ENCODE data around the gene CYB561. TPM values are rescaled to one million over a fixed set of nuclear protein-coding genes. Genes with fewer than 3 reads are reported as not detected.
"Not testable (repeated sequence)": the region's sequence is repeated elsewhere in the genome, so short reads cannot be mapped to it uniquely, and the experiment has no call there.

CYB561 gene
- total RNA-seq, 2 donors from 2014 or later: 24.4 to 27.5 TPM

DNA sequence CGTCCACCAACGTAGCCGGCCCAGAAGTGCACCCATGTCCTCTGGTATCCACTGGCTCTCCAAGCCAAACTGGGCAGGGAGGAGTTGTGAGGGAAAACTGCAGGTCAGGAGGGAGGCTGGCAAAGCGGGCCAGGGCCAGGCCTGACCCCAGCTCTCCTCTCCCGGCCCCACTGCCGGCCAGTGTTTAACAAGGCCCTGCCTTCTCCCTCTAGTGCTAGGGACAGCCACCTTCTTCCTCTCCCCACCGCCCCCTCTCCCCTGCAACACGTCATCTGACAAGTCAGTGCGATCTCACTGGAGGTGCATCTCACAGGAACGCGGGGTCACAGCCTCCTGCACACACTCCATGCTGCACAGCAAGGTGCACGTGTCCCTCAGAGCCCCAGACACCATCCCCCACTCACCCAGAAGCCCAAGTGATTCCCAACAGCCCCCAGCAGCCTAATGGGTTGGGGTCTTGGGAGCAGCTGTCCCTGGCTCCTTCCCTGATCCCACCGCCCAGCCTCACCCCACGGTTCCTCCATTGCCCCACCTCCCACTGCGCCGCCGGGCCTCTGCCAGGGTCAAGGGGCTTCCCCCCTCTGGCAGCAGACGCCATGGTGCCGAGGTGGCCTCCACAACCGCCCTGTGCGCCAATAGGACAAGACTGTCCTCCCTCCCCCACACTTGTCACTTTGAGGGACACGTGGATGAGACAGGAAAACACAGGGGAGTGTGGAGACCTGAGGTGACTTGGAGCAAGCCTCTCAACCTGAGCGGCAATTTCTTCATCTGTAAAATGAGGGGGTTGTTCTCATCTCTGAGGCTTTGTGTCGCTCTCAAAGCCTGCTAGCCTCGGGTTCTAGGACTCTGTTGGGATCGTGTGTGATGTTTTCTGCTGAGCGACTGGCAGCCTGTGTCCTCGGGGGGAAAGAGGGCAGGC lies 29.6 kb upstream of the CYB561 start:
- 68% methylated on average over 9 to 28 of the region's 28 CpGs for WGBS, 2 experiments (ENCODE audit: insufficient coverage in 1 of 2, insufficient read length in 1 of 2)
- Mint-ChIP-seq H3K36me3 (ENCODE audit: low read depth) (no peaks in the 10 kb centered on the region), H3K4me1 (peaks cover 19% of the 10 kb centered on the region), H3K4me3 (peak overlapping the region; percentile 64), H3K27me3 (ENCODE audit: insufficient read depth) (peaks cover 30% of the 10 kb centered on the region), H3K27ac (no peak overlapping the region), H3K9me3 (no peaks in the 10 kb centered on the region)
- TF ChIP-seq, protein P1, sequence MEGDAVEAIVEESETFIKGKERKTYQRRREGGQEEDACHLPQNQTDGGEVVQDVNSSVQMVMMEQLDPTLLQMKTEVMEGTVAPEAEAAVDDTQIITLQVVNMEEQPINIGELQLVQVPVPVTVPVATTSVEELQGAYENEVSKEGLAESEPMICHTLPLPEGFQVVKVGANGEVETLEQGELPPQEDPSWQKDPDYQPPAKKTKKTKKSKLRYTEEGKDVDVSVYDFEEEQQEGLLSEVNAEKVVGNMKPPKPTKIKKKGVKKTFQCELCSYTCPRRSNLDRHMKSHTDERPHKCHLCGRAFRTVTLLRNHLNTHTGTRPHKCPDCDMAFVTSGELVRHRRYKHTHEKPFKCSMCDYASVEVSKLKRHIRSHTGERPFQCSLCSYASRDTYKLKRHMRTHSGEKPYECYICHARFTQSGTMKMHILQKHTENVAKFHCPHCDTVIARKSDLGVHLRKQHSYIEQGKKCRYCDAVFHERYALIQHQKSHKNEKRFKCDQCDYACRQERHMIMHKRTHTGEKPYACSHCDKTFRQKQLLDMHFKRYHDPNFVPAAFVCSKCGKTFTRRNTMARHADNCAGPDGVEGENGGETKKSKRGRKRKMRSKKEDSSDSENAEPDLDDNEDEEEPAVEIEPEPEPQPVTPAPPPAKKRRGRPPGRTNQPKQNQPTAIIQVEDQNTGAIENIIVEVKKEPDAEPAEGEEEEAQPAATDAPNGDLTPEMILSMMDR (conservative IDR thresholded peaks at IDR 0.05): no peak
- Histone ChIP-seq H3K9me3 (ENCODE audit: control insufficient read depth, low read length) (no peaks in the 10 kb centered on the region), H3K9ac (ENCODE audit: extremely low read depth, low read length, poor library complexity, severe bottlenecking) (no peak overlapping the region), H3K4me1 (ENCODE audit: control insufficient read depth, insufficient read depth, low read length) (peaks cover 2% of the 10 kb centered on the region), H3K27me3 (ENCODE audit: control insufficient read depth, insufficient read depth, low read length, poor library complexity, severe bottlenecking) (peaks cover 33% of the 10 kb centered on the region), H3K27ac (ENCODE audit: low read depth, low read length) (no peak overlapping the region), H3K4me3 (ENCODE audit: low read length) (peak overlapping the region; percentile 24), H3K36me3 (ENCODE audit: control insufficient read depth, insufficient read depth, low read length) (no peaks in the 10 kb centered on the region)
- DNase-seq: peak; percentile 77

DNA sequence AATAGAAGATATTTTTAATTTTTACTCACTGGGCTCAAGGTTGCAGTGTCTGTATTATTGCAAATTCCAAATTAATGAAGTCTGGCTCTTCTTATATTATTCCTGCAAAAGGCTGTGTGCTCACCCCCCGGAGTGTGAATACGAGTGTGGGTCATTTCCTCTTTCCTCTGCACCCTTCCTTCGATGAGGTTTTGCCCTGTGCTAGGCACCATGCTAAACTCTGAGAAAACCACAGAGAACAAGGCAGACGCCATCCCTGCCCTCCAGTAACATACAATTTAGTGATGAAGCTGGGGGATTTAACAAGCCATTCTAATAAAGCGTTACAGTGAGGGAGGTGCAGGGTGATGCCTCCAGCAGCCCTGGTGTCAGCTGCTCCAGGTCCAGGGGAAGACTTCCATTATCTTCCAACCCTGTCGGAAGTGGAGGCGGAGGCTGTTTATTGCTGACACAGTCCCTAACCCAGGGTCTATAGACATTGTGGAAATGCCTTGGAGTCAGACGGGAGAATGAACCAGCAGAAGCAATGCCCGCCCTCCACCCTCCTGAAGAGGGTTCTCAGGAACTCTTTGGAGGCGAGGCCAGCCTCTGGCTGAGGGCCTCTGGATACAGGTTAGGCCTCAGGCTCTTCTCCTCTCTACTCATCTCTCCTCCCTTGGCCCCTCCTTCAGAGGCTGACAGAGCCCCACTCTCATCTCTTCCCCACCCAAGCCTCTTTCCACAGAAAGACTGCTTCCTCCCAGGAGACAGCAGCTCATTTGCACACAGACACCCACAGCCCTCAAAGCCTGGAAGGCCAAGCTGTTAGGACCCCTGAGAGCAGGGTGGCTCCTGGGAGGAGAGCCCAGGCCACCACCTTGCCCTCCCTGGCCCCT lies 28.7 kb upstream of the CYB561 start:
- no peak overlapping the region for H3K27ac Mint-ChIP-seq
- H3K9me3 Mint-ChIP-seq: no peaks in the 10 kb centered on the region
- Histone ChIP-seq H3K36me3 (ENCODE audit: control insufficient read depth, insufficient read depth, low read length) (no peaks in the 10 kb centered on the region), H3K9me3 (ENCODE audit: control insufficient read depth, low read length) (no peaks in the 10 kb centered on the region), H3K9ac (ENCODE audit: extremely low read depth, low read length, poor library complexity, severe bottlenecking) (no peak overlapping the region), H3K27me3 (ENCODE audit: control insufficient read depth, insufficient read depth, low read length, poor library complexity, severe bottlenecking) (peaks cover 33% of the 10 kb centered on the region), H3K4me1 (ENCODE audit: control insufficient read depth, insufficient read depth, low read length) (peaks cover 2% of the 10 kb centered on the region), H3K4me3 (ENCODE audit: low read length) (no peak overlapping the region), H3K27ac (ENCODE audit: low read depth, low read length) (no peak overlapping the region)
- peak; percentile 51 for DNase-seq
- H3K4me1 Mint-ChIP-seq: peaks cover 19% of the 10 kb centered on the region
- WGBS, 2 experiments (ENCODE audit: insufficient coverage in 1 of 2, insufficient read length in 1 of 2): 87 to 89% methylated on average over 6 to 10 of the region's 10 CpGs
- no peaks in the 10 kb centered on the region for H3K36me3 Mint-ChIP-seq (ENCODE audit: low read depth)
- H3K27me3 Mint-ChIP-seq (ENCODE audit: insufficient read depth): peaks cover 30% of the 10 kb centered on the region
- TF ChIP-seq, protein P1 (conservative IDR thresholded peaks at IDR 0.05): no peak
- no peak overlapping the region for H3K4me3 Mint-ChIP-seq

DNA sequence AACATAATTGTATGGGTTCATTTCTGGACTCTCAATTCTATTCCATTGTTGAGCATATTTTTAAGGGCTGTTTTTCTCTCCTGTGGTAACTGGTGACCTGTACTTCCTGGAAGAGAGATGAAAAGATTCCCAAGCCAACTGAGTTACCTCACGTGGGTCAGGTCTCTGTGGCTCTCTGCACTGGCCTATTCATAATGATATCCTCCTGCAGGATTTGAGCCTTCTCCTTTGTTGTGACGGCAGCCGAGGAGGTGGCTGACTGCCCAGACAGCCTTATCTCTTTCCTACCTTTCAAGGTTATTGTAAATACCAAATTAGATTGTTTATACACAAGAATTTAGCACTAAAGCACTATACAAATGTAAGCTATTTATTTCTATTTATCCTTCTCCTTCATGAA lies 28.1 kb upstream of the CYB561 start:
- TF ChIP-seq, protein P1 (conservative IDR thresholded peaks at IDR 0.05): no peak
- H3K4me1 ChIP-seq (ENCODE audit: control insufficient read depth, insufficient read depth, low read length): peaks cover 2% of the 10 kb centered on the region
- 84 to 100% methylated on average over 1 to 3 of the region's 3 CpGs for WGBS, 2 experiments (ENCODE audit: insufficient coverage in 1 of 2, insufficient read length in 1 of 2)
- no peak overlapping the region for H3K27ac Mint-ChIP-seq
- peaks cover 30% of the 10 kb centered on the region for H3K27me3 Mint-ChIP-seq (ENCODE audit: insufficient read depth)
- no peaks in the 10 kb centered on the region for H3K36me3 ChIP-seq (ENCODE audit: control insufficient read depth, insufficient read depth, low read length)
- peaks cover 19% of the 10 kb centered on the region for H3K4me1 Mint-ChIP-seq
- no peaks in the 10 kb centered on the region for H3K9me3 Mint-ChIP-seq
- H3K9ac ChIP-seq (ENCODE audit: extremely low read depth, low read length, poor library complexity, severe bottlenecking): no peak overlapping the region
- no peak overlapping the region for H3K4me3 ChIP-seq (ENCODE audit: low read length)
- H3K36me3 Mint-ChIP-seq (ENCODE audit: low read depth): no peaks in the 10 kb centered on the region
- H3K27ac ChIP-seq (ENCODE audit: low read depth, low read length): no peak overlapping the region
- no peaks in the 10 kb centered on the region for H3K9me3 ChIP-seq (ENCODE audit: control insufficient read depth, low read length)
- no peak overlapping the region for H3K4me3 Mint-ChIP-seq
- no peak for DNase-seq
- H3K27me3 ChIP-seq (ENCODE audit: control insufficient read depth, insufficient read depth, low read length, poor library complexity, severe bottlenecking): peaks cover 33% of the 10 kb centered on the region

DNA sequence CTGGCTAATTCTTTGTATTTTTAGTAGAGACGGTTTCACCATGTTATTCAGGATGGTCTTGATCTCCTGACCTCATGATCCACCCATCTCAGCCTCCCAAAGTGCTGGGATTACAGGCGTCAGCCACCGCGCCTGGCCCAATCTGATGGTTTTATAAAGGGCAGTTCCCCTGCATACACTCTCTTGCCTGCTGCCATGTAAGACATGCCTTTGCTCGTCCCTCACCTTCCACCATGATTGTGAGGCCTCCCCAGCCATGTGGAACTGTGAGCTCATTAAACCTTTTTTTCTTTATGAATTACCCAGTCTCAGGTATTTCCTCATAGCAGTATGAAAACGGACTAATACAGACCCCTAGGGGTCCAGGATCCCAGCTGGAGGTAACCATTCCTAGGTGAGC lies 22.0 kb upstream of the CYB561 start:
- not testable (repeated sequence) for H3K27me3 ChIP-seq (ENCODE audit: control insufficient read depth, insufficient read depth, low read length, poor library complexity, severe bottlenecking); H3K27ac ChIP-seq (ENCODE audit: low read depth, low read length); H3K9me3 ChIP-seq (ENCODE audit: control insufficient read depth, low read length); H3K4me1 Mint-ChIP-seq; H3K4me3 ChIP-seq (ENCODE audit: low read length); H3K27me3 Mint-ChIP-seq (ENCODE audit: insufficient read depth); H3K9ac ChIP-seq (ENCODE audit: extremely low read depth, low read length, poor library complexity, severe bottlenecking); H3K4me3 Mint-ChIP-seq; H3K36me3 Mint-ChIP-seq (ENCODE audit: low read depth); DNase-seq; H3K27ac Mint-ChIP-seq; H3K4me1 ChIP-seq (ENCODE audit: control insufficient read depth, insufficient read depth, low read length); H3K9me3 Mint-ChIP-seq; H3K36me3 ChIP-seq (ENCODE audit: control insufficient read depth, insufficient read depth, low read length)
- 88 to 94% methylated on average over 4 to 6 of the region's 6 CpGs for WGBS, 2 experiments (ENCODE audit: insufficient coverage in 1 of 2, insufficient read length in 1 of 2)
